Ovary (tissue), 9 donors: ENCODE measurements around the gene DIAPH3. TPM values are rescaled to one million over a fixed set of nuclear protein-coding genes. Genes with fewer than 3 reads are reported as not detected.
"Not testable (repeated sequence)": the region's sequence is repeated elsewhere in the genome, so short reads cannot be mapped to it uniquely, and the experiment has no call there.

ENCODE experiments used
- DNase-seq, 5 donors: peaks; one replicate each; pipeline ENCODE4 v3.0.0-alpha.2; 2019 to 2020
- H3K27ac ChIP-seq, 2 donors: fragments of 200-600 bp; one replicate each; pipeline versions ENCODE4 v1.5.1 to v1.8.0; 2019 to 2022
- H3K27me3 ChIP-seq: fragments of 200-600 bp; one replicate; pipeline ENCODE4 v1.8.0; 2022
- H3K36me3 ChIP-seq: fragments of 200-600 bp; sonication (generic); one replicate; pipeline ENCODE4 v1.5.1; 2019
- H3K4me1 ChIP-seq: one replicate; pipeline ENCODE4 v1.8.1; 2013; ENCODE audit warnings: mild to moderate bottlenecking, moderate library complexity; ENCODE audit not compliant: insufficient read depth
- H3K4me3 ChIP-seq: fragments of 200-600 bp; sonication (generic); one replicate; pipeline ENCODE4 v1.5.1; 2017
- H3K9me3 ChIP-seq, 2 donors: fragments of 200-600 bp in 1 of 2; sonication (generic) in 1 of 2; one replicate each; pipeline versions ENCODE4 v1.5.1 to v1.8.1; 2013 to 2019; ENCODE audit warnings: mild to moderate bottlenecking in 1 of 2, moderate library complexity in 1 of 2
- CTCF ChIP-seq, 3 donors: fragments of 450-650 bp in 2 of 3; fragments of 200-600 bp in 1 of 3; IDR thresholded peaks; one replicate each; pipeline versions ENCODE4 v1.5.1 to v1.8.0; 2016 to 2022; ENCODE audit warnings: antibody characterized with exemption in 3 of 3, mild to moderate bottlenecking in 1 of 3
- EP300 ChIP-seq: sonication (generic); formaldehyde crosslinking; IDR thresholded peaks from one replicate; pipeline ENCODE4 v1.6.1; 2017; ENCODE audit warnings: antibody characterized with exemption
- POLR2A ChIP-seq: fragments of 450-650 bp; IDR thresholded peaks from one replicate; pipeline ENCODE4 v1.6.1; 2017; ENCODE audit warnings: antibody characterized with exemption, mild to moderate bottlenecking, moderate library complexity
- WGBS, 3 donors: extraction: QIAGEN DNeasy Blood & Tissue Kit in 1 of 3; methylation state at CpG; one replicate each; pipeline versions ENCODE4 v1.1.5 to v1.1.7; 2013 to 2017; 5-methylcytosine and 5-hydroxymethylcytosine counted together
- intact Hi-C, 4 donors: fragments of 100-400 bp; cut with DNase I; formaldehyde crosslinking; loops; one replicate each; pipeline versions ENCODE4 v1.11.0 to v1.15.1; 2022 to 2023
- polyA plus RNA-seq, 2 donors: library from polyadenylated mRNA; stranded (reverse); fragments of 200-250 nt in 1 of 2; fragments of 350-450 nt in 1 of 2; fragmentation: Illumina TruSeq in 1 of 2; extraction: RNeasy Lipid Tissue Mini Kit (QIAGEN cat#74804) in 1 of 2; gene quantifications; one replicate each; pipeline ENCODE4 v1.2.3, GENCODE V29; 2013 to 2014
- total RNA-seq, 7 donors: library from RNA; depleted of rRNA in 2 of 7; stranded (reverse); fragments of >200 nt in 2 of 7; fragmentation: NEBNext Ultra II Directional in 3 of 7; extraction: Animal tissue kit (Norgen Biotek cat#: 25700) in 3 of 7; gene quantifications; one replicate each; pipeline versions ENCODE4 v1.1.0 to v1.2.4, GENCODE V29; 2016 to 2023
- donor health status: DM: no; HTN: no; CAD: no; lungs with moderate emphysema.
- donor health status: DM: no; HTN: no; CAD: no.
- donor health status: Bipolar disorder and iron deficiency.
- donor health status: DM: yes; HTN: yes; CAD: no.
- donor health status: DM: no; HTN: no; CAD: no.
- donor health status: DM: yes; HTN: yes; CAD: no.

Gene DIAPH3
- total and polyA plus RNA-seq, 9 donors = 0.13 to 2.6 (median 0.40) TPM; not detected in 1

- no peaks in the 10 kb centered on the region for H3K36me3 ChIP-seq
- H3K4me1 ChIP-seq = no peaks in the 10 kb centered on the region
- no peak overlapping the region for H3K4me3 ChIP-seq
- no peak overlapping the region for H3K27ac ChIP-seq
- no peak for DNase-seq
- no peaks in the 10 kb centered on the region for H3K27me3 ChIP-seq
- intact Hi-C loops = no loop called here
- no peaks in the 10 kb centered on the region for H3K9me3 ChIP-seq
- TF ChIP-seq POLR2A (no peak), EP300 (no peak), CTCF (IDR thresholded peaks at IDR 0.05) (no peak)
These were observed 73.2 kb downstream of the DIAPH3 start for GRCh38 chr13:60090574-60090973.

GRCh38 chr13:60083780-60084179 lies 79.9 kb downstream of the DIAPH3 start:
- intact Hi-C loops, H3K4me3 ChIP-seq, DNase-seq, H3K4me1 ChIP-seq, H3K36me3 ChIP-seq, H3K27me3 ChIP-seq, H3K9me3 ChIP-seq, H3K27ac ChIP-seq: not testable (repeated sequence)
- WGBS, 3 donors = 97 to 99% (median 98%) methylated on average over 2 of the region's 2 CpGs

DNA sequence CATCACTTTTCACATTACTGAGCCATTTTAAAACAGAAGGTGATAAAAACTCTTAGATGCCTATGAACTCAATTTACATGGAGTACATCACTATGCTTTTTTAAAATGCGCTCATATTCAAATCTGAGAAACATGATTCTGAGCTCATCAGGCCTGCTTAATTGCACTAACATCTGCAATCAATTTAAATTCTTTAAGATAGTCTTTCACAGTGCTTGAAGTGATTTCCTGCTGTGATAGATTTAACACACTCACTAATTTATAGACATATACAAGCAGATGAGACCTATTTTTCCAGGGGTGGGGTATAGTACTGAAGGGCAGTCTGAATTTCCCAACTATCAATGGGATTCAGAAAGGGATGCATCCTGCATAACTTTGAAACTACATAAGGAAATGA lies 82.9 kb downstream of the DIAPH3 start:
- no peaks in the 10 kb centered on the region for H3K36me3 ChIP-seq
- no peaks in the 10 kb centered on the region for H3K27me3 ChIP-seq
- intact Hi-C loops = no loop called here
- no peaks in the 10 kb centered on the region for H3K9me3 ChIP-seq
- no peak overlapping the region for H3K4me3 ChIP-seq
- H3K4me1 ChIP-seq = no peaks in the 10 kb centered on the region
- 96 to 100% (median 100%) methylated on average over 1 of the region's 1 CpG for WGBS, 3 donors
- no peak overlapping the region for H3K27ac ChIP-seq
- TF ChIP-seq EP300 (no peak), POLR2A (no peak), CTCF (IDR thresholded peaks at IDR 0.05) (no peak)
- DNase-seq = no peak

- TF ChIP-seq EP300 (no peak), CTCF (IDR thresholded peaks at IDR 0.05) (no peak), POLR2A (no peak)
- intact Hi-C loops = no loop called here
- Histone ChIP-seq H3K9me3 (no peaks in the 10 kb centered on the region), H3K4me1 (no peaks in the 10 kb centered on the region), H3K27me3 (no peaks in the 10 kb centered on the region), H3K36me3 (no peaks in the 10 kb centered on the region), H3K27ac (no peak overlapping the region), H3K4me3 (no peak overlapping the region)
- WGBS, 3 donors = 93 to 97% (median 93%) methylated on average over 1 of the region's 1 CpG
- no peak for DNase-seq
These were observed 85.5 kb downstream of the DIAPH3 start for GRCh38 chr13:60078226-60078625.

GRCh38 chr13:60075850-60076249 lies 87.9 kb downstream of the DIAPH3 start:
- no peak for DNase-seq
- intact Hi-C loops = no loop called here
- no peaks in the 10 kb centered on the region for H3K27me3 ChIP-seq
- no peaks in the 10 kb centered on the region for H3K9me3 ChIP-seq
- H3K36me3 ChIP-seq = no peaks in the 10 kb centered on the region
- H3K4me3 ChIP-seq = no peak overlapping the region
- no peak overlapping the region for H3K27ac ChIP-seq
- TF ChIP-seq POLR2A = no peak
- TF ChIP-seq EP300 = no peak
- no peak for TF ChIP-seq CTCF (IDR thresholded peaks at IDR 0.05)
- H3K4me1 ChIP-seq = no peaks in the 10 kb centered on the region
- whole genome bisulfite sequencing, 3 donors = 91 to 95% (median 93%) methylated on average over 2 of the region's 2 CpGs
